BJ (cell line): ENCODE results near the gene MOB3A. TPM values are rescaled to one million over a fixed set of nuclear protein-coding genes. Genes with fewer than 3 reads are reported as not detected.

ENCODE experiments used
- CTCF ChIA-PET: fragments of 350-600 bp; formaldehyde crosslinking; extraction: SDS; loops from one replicate; lab custom pipeline; 2021; ENCODE audit warnings: antibody characterized with exemption, inconsistent platforms; lab: Yijun Ruan, JAX
- POLR2A ChIA-PET: fragments of 300-600 bp; sonication (Branson Sonifier 250); formaldehyde crosslinking; extraction: SDS; loops from one replicate; lab custom pipeline; 2021; ENCODE audit warnings: antibody characterized with exemption; lab: Charles Lee
- DNase-seq: peaks from one replicate; pipeline ENCODE4 v3.0.0-alpha.2; 2011; ENCODE audit warnings: low read depth
- H3K27me3 ChIP-seq: 2 replicates; pipeline ENCODE4 v1.6.0; 2011; ENCODE audit warnings: low read length; ENCODE audit not compliant: control insufficient read depth, insufficient read depth
- H3K36me3 ChIP-seq: 2 replicates; pipeline ENCODE4 v1.5.1; 2011; ENCODE audit warnings: low read length; ENCODE audit not compliant: control insufficient read depth, insufficient read depth
- H3K4me3 ChIP-seq: 2 replicates; pipeline ENCODE4 v1.5.1; 2011; ENCODE audit warnings: low read depth, mild to moderate bottlenecking, control low read depth, low read length
- polyA plus RNA-seq: library from polyadenylated mRNA; depleted of rRNA; stranded (reverse); fragments of >200 nt; gene quantifications from 2 replicates; pipeline ENCODE4 v1.2.3, GENCODE V29; 2011
- TF ChIP-seq, protein P1 (sequence below): IDR thresholded peaks from 2 replicates; pipeline ENCODE4 v1.5.1; 2011; ENCODE audit warnings: low read depth, mild to moderate bottlenecking, control low read depth, inconsistent platforms, low read length, moderate library complexity; ENCODE audit not compliant: insufficient read depth

The MOB3A gene
- polyA plus RNA-seq, 1 experiment: 50.5 TPM

DNA sequence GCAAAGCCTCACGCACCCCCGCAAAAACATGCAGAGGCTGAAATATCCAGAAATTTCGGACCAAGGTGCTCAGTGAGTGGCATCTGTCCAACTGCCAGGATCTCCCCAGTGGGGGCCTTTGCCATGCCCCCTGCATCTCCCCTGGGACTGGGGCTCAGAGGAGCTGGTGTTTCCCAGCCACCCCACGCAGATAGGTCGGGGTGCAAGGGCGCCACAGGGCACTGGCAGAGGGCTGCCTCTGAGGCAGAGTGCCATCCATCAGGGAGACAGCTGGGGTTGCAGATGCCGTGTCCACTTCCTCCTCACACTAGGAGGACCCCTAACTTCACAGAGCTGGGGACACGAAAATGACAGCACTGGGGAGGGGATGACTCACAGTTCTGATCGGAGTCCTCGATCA is 26.9 kb upstream of the MOB3A start:
- POLR2A ChIA-PET: no interaction called here
- CTCF ChIA-PET: interaction anchor here (0.6 kb wide), 1 partner anchor 278 kb away, joined by 3 read pairs; no protein-coding TSS in a partner anchor
- Histone ChIP-seq H3K27me3 (no peaks in the 10 kb centered on the region), H3K4me3 (no peak overlapping the region), H3K36me3 (peaks cover 62% of the 10 kb centered on the region)
- no peak for DNase-seq
- TF ChIP-seq, protein P1, sequence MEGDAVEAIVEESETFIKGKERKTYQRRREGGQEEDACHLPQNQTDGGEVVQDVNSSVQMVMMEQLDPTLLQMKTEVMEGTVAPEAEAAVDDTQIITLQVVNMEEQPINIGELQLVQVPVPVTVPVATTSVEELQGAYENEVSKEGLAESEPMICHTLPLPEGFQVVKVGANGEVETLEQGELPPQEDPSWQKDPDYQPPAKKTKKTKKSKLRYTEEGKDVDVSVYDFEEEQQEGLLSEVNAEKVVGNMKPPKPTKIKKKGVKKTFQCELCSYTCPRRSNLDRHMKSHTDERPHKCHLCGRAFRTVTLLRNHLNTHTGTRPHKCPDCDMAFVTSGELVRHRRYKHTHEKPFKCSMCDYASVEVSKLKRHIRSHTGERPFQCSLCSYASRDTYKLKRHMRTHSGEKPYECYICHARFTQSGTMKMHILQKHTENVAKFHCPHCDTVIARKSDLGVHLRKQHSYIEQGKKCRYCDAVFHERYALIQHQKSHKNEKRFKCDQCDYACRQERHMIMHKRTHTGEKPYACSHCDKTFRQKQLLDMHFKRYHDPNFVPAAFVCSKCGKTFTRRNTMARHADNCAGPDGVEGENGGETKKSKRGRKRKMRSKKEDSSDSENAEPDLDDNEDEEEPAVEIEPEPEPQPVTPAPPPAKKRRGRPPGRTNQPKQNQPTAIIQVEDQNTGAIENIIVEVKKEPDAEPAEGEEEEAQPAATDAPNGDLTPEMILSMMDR: no peak

DNA sequence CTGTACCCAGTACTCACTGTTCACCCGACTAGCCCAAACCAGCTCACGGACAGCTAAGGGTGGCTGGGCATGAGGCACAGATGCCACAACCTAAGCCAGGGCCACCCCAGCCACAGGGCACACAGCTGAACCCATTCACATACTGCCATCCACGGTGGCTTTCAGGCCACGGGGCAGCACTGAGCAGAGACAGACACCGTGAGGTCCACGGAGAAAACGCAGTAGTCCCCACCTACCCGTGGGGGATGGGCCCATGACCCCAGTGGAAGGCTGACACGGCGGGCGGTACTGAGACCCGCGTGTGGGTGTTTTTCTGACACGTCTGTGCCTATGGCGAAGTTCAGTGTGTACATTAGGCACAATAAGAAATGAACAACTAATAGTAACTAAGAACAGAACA is 26.1 kb upstream of the MOB3A start:
- ChIA-PET CTCF (no interaction called here), POLR2A (no interaction called here)
- H3K4me3 ChIP-seq: no peak overlapping the region
- H3K36me3 ChIP-seq: peaks cover 64% of the 10 kb centered on the region
- H3K27me3 ChIP-seq: no peaks in the 10 kb centered on the region
- DNase-seq: no peak
- TF ChIP-seq, protein P1: no peak

DNA sequence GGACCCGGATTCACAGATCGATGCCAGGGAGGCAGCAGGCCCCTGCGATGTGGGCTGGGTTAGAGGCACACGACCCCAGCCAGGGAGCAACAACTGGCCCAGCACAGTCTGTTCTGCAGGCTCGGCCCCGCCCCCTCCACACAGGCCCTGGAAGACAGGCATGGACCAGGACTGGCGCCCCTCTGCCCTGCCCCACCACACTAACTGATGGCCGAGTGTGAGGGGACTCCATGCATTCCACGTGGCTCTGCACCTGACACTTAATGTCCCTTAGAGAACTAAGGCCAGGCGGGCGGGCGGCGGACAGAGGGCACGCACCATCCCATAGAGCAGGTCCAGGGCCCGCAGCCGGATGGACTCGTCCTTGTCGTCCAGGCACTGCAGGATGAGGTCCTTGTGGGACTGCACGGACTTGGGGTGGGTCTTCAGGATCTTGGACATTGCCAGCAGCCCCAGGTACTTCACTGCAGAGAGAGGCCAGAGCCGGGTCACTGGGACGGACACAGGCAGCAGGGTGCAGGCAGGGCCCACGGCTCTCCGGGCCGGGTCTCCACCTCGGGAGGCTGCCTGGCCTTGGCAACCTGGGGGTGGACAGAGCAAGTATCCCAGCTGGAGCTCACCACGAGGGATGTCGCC is 25.4 kb upstream of the MOB3A start:
- ChIA-PET CTCF (no interaction called here), POLR2A (no interaction called here)

DNA sequence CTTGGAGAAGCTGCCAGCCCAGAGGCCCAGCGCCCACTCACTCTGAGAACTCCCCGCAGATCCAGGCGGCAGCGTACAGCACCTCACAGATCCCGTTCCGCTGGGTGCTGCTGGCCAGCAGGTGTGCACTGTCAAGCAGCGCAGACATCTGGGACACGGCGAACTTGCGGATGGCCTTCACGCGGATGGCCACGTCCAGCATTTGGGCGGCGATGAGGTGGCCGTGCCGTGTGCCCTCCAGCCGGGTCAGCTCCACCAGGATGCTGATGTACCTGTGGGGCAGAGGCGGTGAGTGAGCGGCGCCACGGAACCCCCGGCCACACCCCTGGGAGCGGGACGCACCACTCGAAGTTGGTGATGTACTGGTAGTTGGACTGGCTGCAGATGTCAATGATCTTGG is 24.7 kb upstream of the MOB3A start:
- ChIA-PET CTCF (no interaction called here), POLR2A (no interaction called here)
- no peaks in the 10 kb centered on the region for H3K27me3 ChIP-seq
- H3K36me3 ChIP-seq: peaks cover 69% of the 10 kb centered on the region
- TF ChIP-seq, protein P1: no peak
- H3K4me3 ChIP-seq: no peak overlapping the region
- DNase-seq: no peak

More for the DNA sequence above, 25.4 kb upstream of the MOB3A start:
- no peaks in the 10 kb centered on the region for H3K27me3 ChIP-seq
- peaks cover 65% of the 10 kb centered on the region for H3K36me3 ChIP-seq
- no peak for DNase-seq
- TF ChIP-seq, protein P1: no peak
- no peak overlapping the region for H3K4me3 ChIP-seq

DNA sequence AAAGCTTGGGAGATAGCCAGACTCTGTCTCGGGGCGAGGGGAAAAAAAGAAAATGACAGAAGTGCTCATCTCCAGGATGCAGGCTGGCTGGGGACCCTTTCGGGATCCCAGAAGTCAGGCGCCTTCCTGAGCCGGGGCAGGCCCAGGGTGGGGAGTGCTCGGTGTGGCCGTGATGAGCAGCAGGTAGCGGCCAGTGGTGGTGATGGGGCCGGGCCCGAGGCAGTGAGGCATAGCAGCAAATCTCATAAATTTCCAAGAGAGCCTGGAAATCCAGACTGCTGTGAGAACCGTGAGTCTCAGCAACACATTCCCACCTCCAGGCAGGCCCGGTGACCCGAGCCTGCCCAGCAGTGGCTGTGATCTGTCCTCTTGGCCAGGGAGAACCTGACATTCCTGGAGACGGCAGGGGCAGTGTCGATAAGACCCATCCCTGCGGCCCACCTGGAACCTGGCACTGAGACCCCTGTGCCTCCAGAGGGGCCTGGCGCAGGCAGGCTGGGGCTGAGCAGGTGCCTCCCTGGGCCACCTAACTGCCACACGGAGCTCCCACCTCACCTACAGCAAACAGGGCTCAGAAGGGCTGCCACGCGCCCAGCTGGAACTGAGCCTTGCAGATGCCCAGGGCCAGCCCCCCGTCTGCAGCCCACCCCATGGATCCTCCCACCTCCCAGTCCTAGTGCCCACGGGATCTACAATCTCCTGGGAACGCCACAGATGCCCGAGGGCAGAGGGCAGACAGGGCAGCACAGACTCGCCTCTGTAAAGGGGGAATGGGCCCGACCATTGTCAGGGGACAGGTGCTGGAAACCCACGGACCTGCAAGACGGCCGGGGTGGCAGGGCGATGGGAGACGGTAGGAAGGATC is 24.0 kb upstream of the MOB3A start:
- POLR2A ChIA-PET: no interaction called here
- TF ChIP-seq, protein P1: no peak
- CTCF ChIA-PET: no interaction called here
- H3K36me3 ChIP-seq: peaks cover 76% of the 10 kb centered on the region
- H3K27me3 ChIP-seq: no peaks in the 10 kb centered on the region
- H3K4me3 ChIP-seq: no peak overlapping the region
- DNase-seq: no peak
